Trophoblast cell (in vitro differentiated cells and primary cell): ENCODE results near the gene SUPT5H.

ENCODE experiments used
- DNase-seq, 2 donors: peaks; one replicate each; pipeline ENCODE4 v3.0.0-alpha.2; 2016
- H2AFZ ChIP-seq: 2 replicates; pipeline ENCODE4 v1.6.1; 2013; ENCODE audit warnings: low read length, moderate library complexity, mild to moderate bottlenecking; ENCODE audit not compliant: insufficient read depth, poor library complexity
- H2AK5ac ChIP-seq: 2 replicates; pipeline ENCODE4 v1.6.1; 2013; ENCODE audit warnings: mild to moderate bottlenecking, low read length
- H2BK120ac ChIP-seq: 2 replicates; pipeline ENCODE4 v1.6.1; 2013; ENCODE audit warnings: low read length, mild to moderate bottlenecking, moderate library complexity; ENCODE audit not compliant: insufficient read depth, poor library complexity
- H2BK12ac ChIP-seq: 2 replicates; pipeline ENCODE4 v1.6.1; 2013; ENCODE audit warnings: mild to moderate bottlenecking, low read length, moderate library complexity
- H2BK5ac ChIP-seq: 2 replicates; pipeline ENCODE4 v1.6.1; 2013; ENCODE audit warnings: low read length, low read depth, moderate library complexity, mild to moderate bottlenecking; ENCODE audit not compliant: poor library complexity
- H3K14ac ChIP-seq: 2 replicates; pipeline ENCODE4 v1.6.1; 2013; ENCODE audit warnings: mild to moderate bottlenecking, low read length
- H3K18ac ChIP-seq: 2 replicates; pipeline ENCODE4 v1.6.1; 2013; ENCODE audit warnings: mild to moderate bottlenecking, low read length
- H3K23ac ChIP-seq: 2 replicates; pipeline ENCODE4 v1.6.1; 2013; ENCODE audit warnings: low read length
- H3K27ac ChIP-seq: 2 replicates; pipeline ENCODE4 v1.5.1; 2013; ENCODE audit warnings: low read depth, mild to moderate bottlenecking, inconsistent platforms, low read length, moderate library complexity
- H3K27me3 ChIP-seq: 2 replicates; pipeline ENCODE4 v1.6.1; 2013; ENCODE audit warnings: inconsistent platforms, mild to moderate bottlenecking, low read length, moderate library complexity; ENCODE audit not compliant: insufficient read depth
- H3K36me3 ChIP-seq, 2 experiments: 1 replicate in 1 of 2; 2 replicates in 1 of 2; pipeline ENCODE4 v1.6.1; 2013; ENCODE audit warnings: low read length in 2 of 2, mild to moderate bottlenecking in 2 of 2, moderate library complexity in 1 of 2; ENCODE audit not compliant: insufficient read depth in 2 of 2, control insufficient read depth in 1 of 2
- H3K4ac ChIP-seq: 2 replicates; pipeline ENCODE4 v1.6.1; 2013; ENCODE audit warnings: low read depth, mild to moderate bottlenecking, low read length, moderate library complexity
- H3K4me1 ChIP-seq, 2 experiments: 1 replicate in 1 of 2; 2 replicates in 1 of 2; pipeline ENCODE4 v1.6.1; 2013; ENCODE audit warnings: low read length in 2 of 2, mild to moderate bottlenecking in 2 of 2, moderate library complexity in 1 of 2; ENCODE audit not compliant: insufficient read depth in 2 of 2, control insufficient read depth in 1 of 2
- H3K4me2 ChIP-seq: 2 replicates; pipeline ENCODE4 v1.6.1; 2013; ENCODE audit warnings: inconsistent platforms, mild to moderate bottlenecking, low read length, moderate library complexity
- H3K4me3 ChIP-seq: 2 replicates; pipeline ENCODE4 v1.5.1; 2013; ENCODE audit warnings: mild to moderate bottlenecking, low read depth, low read length, inconsistent platforms
- H3K79me1 ChIP-seq: one replicate; pipeline ENCODE4 v1.6.1; 2013; ENCODE audit warnings: low read length
- H3K79me2 ChIP-seq: 2 replicates; pipeline ENCODE4 v1.6.1; 2013; ENCODE audit warnings: low read length, mild to moderate bottlenecking; ENCODE audit not compliant: control insufficient read depth, insufficient read depth, poor library complexity
- H3K9ac ChIP-seq: 2 replicates; pipeline ENCODE4 v1.6.1; 2013; ENCODE audit warnings: mild to moderate bottlenecking, low read length
- H3K9me3 ChIP-seq: 2 replicates; pipeline ENCODE4 v1.6.1; 2013; ENCODE audit warnings: low read depth, mild to moderate bottlenecking, control low read depth, inconsistent platforms, low read length; ENCODE audit not compliant: insufficient read depth
- H4K12ac ChIP-seq: 2 replicates; pipeline ENCODE4 v1.6.1; 2013; ENCODE audit warnings: low read depth, mild to moderate bottlenecking, low read length, moderate library complexity
- H4K8ac ChIP-seq: 2 replicates; pipeline ENCODE4 v1.6.1; 2013; ENCODE audit warnings: low read depth, mild to moderate bottlenecking, low read length, moderate library complexity
- H4K91ac ChIP-seq: one replicate; pipeline ENCODE4 v1.6.1; 2013; ENCODE audit warnings: low read depth, mild to moderate bottlenecking, low read length, moderate library complexity
- WGBS: extraction: QIAGEN DNeasy Blood & Tissue Kit; methylation state at CpG from one replicate; pipeline ENCODE4 v1.1.7; 2013; ENCODE audit warnings: missing lambda C conversion rate; ENCODE audit not compliant: insufficient read length, insufficient coverage; ENCODE audit errors: extremely low coverage; 5-methylcytosine and 5-hydroxymethylcytosine counted together

Gene SUPT5H

GRCh38 chr19:39413911-39414608, 31.3 kb upstream of the SUPT5H start:
- Histone ChIP-seq H2BK12ac (no peak overlapping the region), H2BK5ac (peak overlapping the region; percentile 74), H3K4ac (peak overlapping the region; percentile 23), H3K79me1 (peaks cover 28% of the 10 kb centered on the region), H3K27me3 (no peaks in the 10 kb centered on the region), H4K91ac (peak overlapping the region; percentile 99), H3K9me3 (no peaks in the 10 kb centered on the region), H3K4me1 (peaks cover 18 to 23% of the 10 kb centered on the region in 2 experiments), H3K23ac (no peak overlapping the region), H2AK5ac (no peak overlapping the region), H3K4me2 (peak overlapping the region; percentile 73), H3K18ac (peak overlapping the region; percentile 37), H2BK120ac (peak overlapping the region; percentile 50), H2AFZ (no peak overlapping the region), H3K79me2 (peaks cover 27% of the 10 kb centered on the region), H4K12ac (peak overlapping the region; percentile 30), H3K4me3 (peak overlapping the region; percentile 80), H3K36me3 (peaks cover 38 to 39% of the 10 kb centered on the region in 2 experiments), H3K14ac (peak overlapping the region; percentile 49), H4K8ac (peak overlapping the region; percentile 57), H3K9ac (peak overlapping the region; percentile 68), H3K27ac (peak overlapping the region; percentile 86)
- no CpG with 5 or more reads among the region's 18 CpGs for WGBS
- no peak for DNase-seq

- Histone ChIP-seq H2BK5ac (no peak overlapping the region), H2BK120ac (no peak overlapping the region), H4K8ac (no peak overlapping the region), H3K4me3 (peak overlapping the region; percentile 40), H3K4me2 (peak overlapping the region; percentile 73), H3K27me3 (no peaks in the 10 kb centered on the region), H3K14ac (peak overlapping the region; percentile 20), H3K4me1 (peaks cover 18 to 20% of the 10 kb centered on the region in 2 experiments), H2BK12ac (no peak overlapping the region), H3K36me3 (peaks cover 46 to 50% of the 10 kb centered on the region in 2 experiments), H4K91ac (no peak overlapping the region), H4K12ac (no peak overlapping the region), H3K9me3 (no peaks in the 10 kb centered on the region), H3K4ac (peak overlapping the region; percentile 53), H2AK5ac (no peak overlapping the region), H3K23ac (no peak overlapping the region), H3K18ac (peak overlapping the region; percentile 19), H3K27ac (no peak overlapping the region), H3K79me1 (peaks cover 19% of the 10 kb centered on the region), H2AFZ (no peak overlapping the region), H3K9ac (no peak overlapping the region), H3K79me2 (peaks cover 20% of the 10 kb centered on the region)
- DNase-seq: no peak
- no CpG with 5 or more reads among the region's 35 CpGs for whole genome bisulfite sequencing
These were observed 30.0 kb upstream of the SUPT5H start for GRCh38 chr19:39415111-39416046.

GRCh38 chr19:39416152-39417120, 28.9 kb upstream of the SUPT5H start:
- Histone ChIP-seq H4K12ac (no peak overlapping the region), H3K79me2 (peaks cover 18% of the 10 kb centered on the region), H3K4ac (no peak overlapping the region), H3K14ac (no peak overlapping the region), H2AK5ac (no peak overlapping the region), H3K9ac (no peak overlapping the region), H2BK5ac (no peak overlapping the region), H3K9me3 (no peaks in the 10 kb centered on the region), H3K4me1 (peaks cover 10 to 11% of the 10 kb centered on the region in 2 experiments), H3K36me3 (peaks cover 57 to 61% of the 10 kb centered on the region in 2 experiments), H3K4me3 (no peak overlapping the region), H3K27ac (no peak overlapping the region), H3K27me3 (no peaks in the 10 kb centered on the region), H2BK120ac (no peak overlapping the region), H4K8ac (no peak overlapping the region), H2BK12ac (no peak overlapping the region), H3K18ac (no peak overlapping the region), H3K23ac (no peak overlapping the region), H4K91ac (no peak overlapping the region), H3K4me2 (no peak overlapping the region), H3K79me1 (peaks cover 15% of the 10 kb centered on the region), H2AFZ (no peak overlapping the region)
- no CpG with 5 or more reads among the region's 27 CpGs for WGBS
- DNase-seq: no peak
